H9 (cell line): ENCODE measurements around the gene TUBA8. TPM values are rescaled to one million over a fixed set of nuclear protein-coding genes. Genes with fewer than 3 reads are reported as not detected.
"Not testable (repeated sequence)": the region's sequence is repeated elsewhere in the genome, so short reads cannot be mapped to it uniquely, and the experiment has no call there.

Source experiments
- DNase-seq: peaks from one replicate; pipeline ENCODE4 v3.0.0-alpha.2; 2017
- H2AFZ ChIP-seq: one replicate; pipeline ENCODE4 v1.6.1; 2013; ENCODE audit warnings: mild to moderate bottlenecking, low read length, control low read depth, moderate library complexity
- H2AK5ac ChIP-seq: 2 replicates; pipeline ENCODE4 v1.6.1; 2013; ENCODE audit warnings: low read length, control low read depth, mixed read lengths; ENCODE audit not compliant: insufficient read length
- H2BK120ac ChIP-seq: one replicate; pipeline ENCODE4 v1.6.1; 2013; ENCODE audit warnings: low read depth, mild to moderate bottlenecking, low read length, control low read depth, inconsistent platforms; ENCODE audit not compliant: poor library complexity, severe bottlenecking
- H2BK12ac ChIP-seq: 2 replicates; pipeline ENCODE4 v1.6.1; 2013; ENCODE audit warnings: low read length, control low read depth, mixed read lengths, low read depth; ENCODE audit not compliant: insufficient read length
- H2BK15ac ChIP-seq: 2 replicates; pipeline ENCODE4 v1.6.1; 2013; ENCODE audit warnings: low read depth, low read length, control low read depth
- H2BK20ac ChIP-seq: one replicate; pipeline ENCODE4 v1.6.1; 2013; ENCODE audit warnings: low read depth, mild to moderate bottlenecking, low read length, control low read depth, inconsistent platforms; ENCODE audit not compliant: poor library complexity, severe bottlenecking
- H2BK5ac ChIP-seq: 2 replicates; pipeline ENCODE4 v1.6.1; 2013; ENCODE audit warnings: low read length, control low read depth, mixed read lengths; ENCODE audit not compliant: insufficient read length
- H3K14ac ChIP-seq: 2 replicates; pipeline ENCODE4 v1.6.1; 2013; ENCODE audit warnings: low read length, control low read depth; ENCODE audit not compliant: insufficient read depth
- H3K18ac ChIP-seq: 2 replicates; pipeline ENCODE4 v1.6.1; 2013; ENCODE audit warnings: low read depth, mild to moderate bottlenecking, mixed read lengths, low read length, control low read depth; ENCODE audit not compliant: insufficient read length
- H3K23ac ChIP-seq: 2 replicates; pipeline ENCODE4 v1.6.1; 2013; ENCODE audit warnings: low read length, control low read depth, mixed read lengths, low read depth; ENCODE audit not compliant: insufficient read length
- H3K23me2 ChIP-seq: 2 replicates; pipeline ENCODE4 v1.6.1; 2013; ENCODE audit warnings: low read depth, mild to moderate bottlenecking, mixed read lengths, low read length, control low read depth; ENCODE audit not compliant: insufficient read length, poor library complexity, severe bottlenecking
- H3K27ac ChIP-seq: 2 replicates; pipeline ENCODE4 v1.5.1; 2013; ENCODE audit warnings: low read length, control low read depth, mixed read lengths, low read depth; ENCODE audit not compliant: insufficient read length
- H3K27me3 ChIP-seq: 2 replicates; pipeline ENCODE4 v1.6.1; 2013; ENCODE audit warnings: low read length, control low read depth, inconsistent platforms; ENCODE audit not compliant: insufficient read depth
- H3K4ac ChIP-seq: 2 replicates; pipeline ENCODE4 v1.6.1; 2013; ENCODE audit warnings: low read depth, mild to moderate bottlenecking, control low read depth, inconsistent platforms, low read length, moderate library complexity
- H3K4me1 ChIP-seq: 2 replicates; pipeline ENCODE4 v1.6.1; 2013; ENCODE audit warnings: low read length, control low read depth, inconsistent platforms; ENCODE audit not compliant: insufficient read depth
- H3K4me2 ChIP-seq: 2 replicates; pipeline ENCODE4 v1.6.1; 2013; ENCODE audit warnings: low read length, control low read depth, mixed read lengths; ENCODE audit not compliant: insufficient read length, insufficient read depth
- H3K56ac ChIP-seq: 2 replicates; pipeline ENCODE4 v1.6.1; 2013; ENCODE audit warnings: low read depth, mild to moderate bottlenecking, mixed read lengths, low read length, control low read depth; ENCODE audit not compliant: insufficient read length
- H3K79me1 ChIP-seq: 2 replicates; pipeline ENCODE4 v1.6.1; 2013; ENCODE audit warnings: low read depth, mild to moderate bottlenecking, moderate library complexity, low read length, control low read depth, inconsistent platforms; ENCODE audit not compliant: insufficient read depth, poor library complexity, severe bottlenecking
- H3K79me2 ChIP-seq: 2 replicates; pipeline ENCODE4 v1.6.1; 2013; ENCODE audit warnings: low read length, control low read depth, inconsistent platforms; ENCODE audit not compliant: insufficient read depth
- H3K9ac ChIP-seq: 2 replicates; pipeline ENCODE4 v1.6.1; 2013; ENCODE audit warnings: low read length, control low read depth, mixed read lengths; ENCODE audit not compliant: insufficient read length; ENCODE audit errors: extremely low read depth
- H3K9me3 ChIP-seq: one replicate; pipeline ENCODE4 v1.6.1; 2013; ENCODE audit warnings: low read depth, low read length, inconsistent platforms; ENCODE audit not compliant: control insufficient read depth
- H3T11ph ChIP-seq: one replicate; pipeline ENCODE4 v1.6.1; 2013; ENCODE audit warnings: mild to moderate bottlenecking, low read length, control low read depth, inconsistent platforms
- H4K20me1 ChIP-seq: one replicate; pipeline ENCODE4 v1.6.1; 2013; ENCODE audit not compliant: control insufficient read depth, insufficient read length, insufficient read depth
- H4K5ac ChIP-seq: 2 replicates; pipeline ENCODE4 v1.6.1; 2013; ENCODE audit warnings: low read depth, mild to moderate bottlenecking, mixed read lengths, low read length, control low read depth; ENCODE audit not compliant: insufficient read length
- H4K8ac ChIP-seq: replicated peaks from 2 replicates; pipeline ENCODE4 v1.6.1; 2013; ENCODE audit warnings: low read length, control low read depth, mixed read lengths, low read depth; ENCODE audit not compliant: insufficient read length
- H4K91ac ChIP-seq: 2 replicates; pipeline ENCODE4 v1.6.1; 2013; ENCODE audit warnings: low read depth, mild to moderate bottlenecking, moderate library complexity, mixed read lengths, low read length, control low read depth; ENCODE audit not compliant: insufficient read length
- H3K27ac Mint-ChIP-seq, 3 experiments: 2 replicates in 2 of 3; 3 replicates in 1 of 3; pipeline ENCODE4 v1.8.0; 2020 to 2021; ENCODE audit warnings: mixed read lengths in 3 of 3, mild to moderate bottlenecking in 1 of 3, moderate library complexity in 1 of 3
- H3K27me3 Mint-ChIP-seq: 2 replicates; pipeline ENCODE4 v1.8.0; 2021; ENCODE audit warnings: low read depth, mild to moderate bottlenecking, moderate library complexity, mixed read lengths
- H3K36me3 Mint-ChIP-seq, 3 experiments: 2 replicates in 2 of 3; 3 replicates in 1 of 3; pipeline ENCODE4 v1.8.0; 2020 to 2021; ENCODE audit warnings: low read depth in 3 of 3, mixed read lengths in 3 of 3; ENCODE audit not compliant: insufficient read depth in 1 of 3
- H3K4me1 Mint-ChIP-seq, 2 experiments: 2 replicates each; pipeline ENCODE4 v1.8.0; 2020; ENCODE audit warnings: mixed read lengths in 2 of 2
- H3K4me3 Mint-ChIP-seq, 2 experiments: 2 replicates in 1 of 2; 3 replicates in 1 of 2; pipeline ENCODE4 v1.8.0; 2020 to 2021; ENCODE audit warnings: mild to moderate bottlenecking in 2 of 2, mixed read lengths in 2 of 2, moderate library complexity in 1 of 2
- H3K9me3 Mint-ChIP-seq, 2 experiments: 2 replicates in 1 of 2; 3 replicates in 1 of 2; pipeline ENCODE4 v1.8.0; 2020; ENCODE audit warnings: mild to moderate bottlenecking in 2 of 2, mixed read lengths in 2 of 2, moderate library complexity in 1 of 2
- WGBS: extraction: QIAGEN DNeasy Blood & Tissue Kit; methylation state at CpG from one replicate; pipeline ENCODE4 v1.1.7; 2013; ENCODE audit warnings: missing lambda C conversion rate, low lambda C conversion rate, mixed read lengths; ENCODE audit not compliant: insufficient read length; ENCODE audit errors: extremely low coverage; 5-methylcytosine and 5-hydroxymethylcytosine counted together
- total RNA-seq: library from RNA; stranded (reverse); gene quantifications from 2 replicates; pipeline ENCODE4 v1.2.1, GENCODE V29; 2021

Gene TUBA8
- total RNA-seq, 1 experiment from 2014 or later: 2.0 TPM

DNA sequence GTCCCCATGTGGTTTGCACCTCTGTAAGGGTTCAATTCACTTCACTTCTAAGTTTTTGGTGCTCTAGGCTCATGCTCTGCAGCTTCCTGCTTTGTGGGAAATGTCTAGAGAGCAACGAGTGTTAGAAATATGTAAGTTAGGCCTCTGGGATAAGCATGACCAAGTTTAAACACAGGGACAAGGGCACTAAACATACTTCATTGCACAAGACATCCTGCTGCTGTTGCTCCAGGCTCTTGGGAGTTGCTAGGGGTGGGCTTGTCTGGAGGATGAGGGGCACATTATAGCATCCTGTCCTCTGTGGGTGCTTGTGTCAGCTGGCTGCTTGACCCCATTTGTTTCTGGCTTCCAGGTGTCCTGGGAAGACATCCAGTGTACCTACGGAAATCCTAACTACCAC lies 62.8 kb downstream of the TUBA8 start:
- not testable (repeated sequence) for H2AFZ ChIP-seq, H2AK5ac ChIP-seq, H2BK5ac ChIP-seq, H3K79me2 ChIP-seq, H3K14ac ChIP-seq, H2BK20ac ChIP-seq, H3T11ph ChIP-seq, H3K27me3 ChIP-seq, H3K27ac Mint-ChIP-seq, H4K8ac ChIP-seq, H4K91ac ChIP-seq, H3K4me3 Mint-ChIP-seq, DNase-seq, H3K27ac ChIP-seq, H3K4ac ChIP-seq, H2BK120ac ChIP-seq, H3K4me2 ChIP-seq, H3K79me1 ChIP-seq, H3K4me1 ChIP-seq, H3K27me3 Mint-ChIP-seq, H4K5ac ChIP-seq, H3K9me3 Mint-ChIP-seq, H3K9me3 ChIP-seq, H3K23me2 ChIP-seq, H3K36me3 Mint-ChIP-seq, H3K9ac ChIP-seq, H2BK15ac ChIP-seq, H2BK12ac ChIP-seq, H3K4me1 Mint-ChIP-seq, H3K56ac ChIP-seq, H3K18ac ChIP-seq, H3K23ac ChIP-seq, H4K20me1 ChIP-seq
- no CpG with 5 or more reads among the region's 2 CpGs for WGBS

Other genes with a start within 250 kb of the TUBA8 start
- gene MICAL3, start 86.2 kb upstream of the TUBA8 start, total RNA-seq: 41.6 and 50.2 TPM in 2 replicates
- gene PEX26, start 32.8 kb upstream of the TUBA8 start, total RNA-seq: 35.4 and 37.0 TPM in 2 replicates
- 2.8 TPM in 2 replicates for gene USP18, start 39.4 kb downstream of the TUBA8 start, total RNA-seq